Stimulated activated CD8-positive, alpha-beta memory T cell treated with anti-CD3 and anti-CD28 coated beads, Interleukin-15, amount 100 ng/mL, for 4 hours (primary cell): ENCODE data around the gene ANKRD63.

Experiments used
- DNase-seq, 2 donors: peaks; one replicate each; pipeline ENCODE4 v3.0.0-alpha.2; 2020; ENCODE audit warnings: low read depth in 2 of 2

Gene ANKRD63

GRCh38 chr15:40295877-40296560 is 13.2 kb upstream of the ANKRD63 start:
- no peak for DNase-seq

GRCh38 chr15:40295297-40295696 is 12.4 kb upstream of the ANKRD63 start:
- no peak for DNase-seq

GRCh38 chr15:40293905-40294895 is 11.3 kb upstream of the ANKRD63 start:
- no peak for DNase-seq

GRCh38 chr15:40293006-40293405 is 10.1 kb upstream of the ANKRD63 start:
- DNase-seq, result no peak

- DNase-seq, result no peak
Observed at GRCh38 chr15:40292246-40292645, 9.4 kb upstream of the ANKRD63 start.

GRCh38 chr15:40290918-40291574 is 8.2 kb upstream of the ANKRD63 start:
- DNase-seq, result no peak

- no peak for DNase-seq
Observed at GRCh38 chr15:40290545-40290917, 7.7 kb upstream of the ANKRD63 start.

GRCh38 chr15:40289140-40289775 is 6.4 kb upstream of the ANKRD63 start:
- no peak for DNase-seq

- no peak for DNase-seq
Observed at GRCh38 chr15:40287968-40288367, 5.1 kb upstream of the ANKRD63 start.

GRCh38 chr15:40287505-40287904 is 4.6 kb upstream of the ANKRD63 start:
- no peak for DNase-seq

- no peak for DNase-seq
Observed at GRCh38 chr15:40286794-40287193, 3.9 kb upstream of the ANKRD63 start.

- no peak for DNase-seq
Observed at GRCh38 chr15:40286061-40286532, 3.2 kb upstream of the ANKRD63 start.

GRCh38 chr15:40285554-40286011 is 2.7 kb upstream of the ANKRD63 start:
- DNase-seq, result no peak

- no peak for DNase-seq
Observed at GRCh38 chr15:40285151-40285550, 2.3 kb upstream of the ANKRD63 start.

GRCh38 chr15:40283615-40284300 is 894 bp upstream of the ANKRD63 start:
- no peak for DNase-seq

GRCh38 chr15:40282147-40282868 is 556 bp downstream of the ANKRD63 start:
- DNase-seq, result peak in 1 of 2 donors; percentile 23

GRCh38 chr15:40281801-40282146 is 1.1 kb downstream of the ANKRD63 start:
- DNase-seq, result no peak

- no peak for DNase-seq
Observed at GRCh38 chr15:40281057-40281800, 1.6 kb downstream of the ANKRD63 start.

GRCh38 chr15:40280260-40281056 is 2.4 kb downstream of the ANKRD63 start:
- no peak for DNase-seq
